ENCODE data around the gene INTS3.
"Not testable (repeated sequence)": the region's sequence is repeated elsewhere in the genome, so short reads cannot be mapped to it uniquely, and the experiment has no call there.

Gene INTS3

GRCh38 chr1:153764310-153764709, 36.5 kb downstream of the INTS3 start (continued):
- TF ChIP-seq, protein P1, sequence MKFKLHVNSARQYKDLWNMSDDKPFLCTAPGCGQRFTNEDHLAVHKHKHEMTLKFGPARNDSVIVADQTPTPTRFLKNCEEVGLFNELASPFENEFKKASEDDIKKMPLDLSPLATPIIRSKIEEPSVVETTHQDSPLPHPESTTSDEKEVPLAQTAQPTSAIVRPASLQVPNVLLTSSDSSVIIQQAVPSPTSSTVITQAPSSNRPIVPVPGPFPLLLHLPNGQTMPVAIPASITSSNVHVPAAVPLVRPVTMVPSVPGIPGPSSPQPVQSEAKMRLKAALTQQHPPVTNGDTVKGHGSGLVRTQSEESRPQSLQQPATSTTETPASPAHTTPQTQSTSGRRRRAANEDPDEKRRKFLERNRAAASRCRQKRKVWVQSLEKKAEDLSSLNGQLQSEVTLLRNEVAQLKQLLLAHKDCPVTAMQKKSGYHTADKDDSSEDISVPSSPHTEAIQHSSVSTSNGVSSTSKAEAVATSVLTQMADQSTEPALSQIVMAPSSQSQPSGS (tag by site-specific recombination; IDR thresholded peaks at IDR 0.05; ENCODE audit: low read depth) = no peak
- no peak for TF ChIP-seq OSR2 (tag by site-specific recombination; IDR thresholded peaks at IDR 0.05)
- no peak for TF ChIP-seq TCF7L2 (IDR thresholded peaks at IDR 0.05; ENCODE audit: borderline replicate concordance, low read depth, low read length)
- TF ChIP-seq ZNF335 (tag by site-specific recombination; conservative IDR thresholded peaks at IDR 0.05) = no peak
- TF ChIP-seq ZIC2 (tag by site-specific recombination; IDR thresholded peaks at IDR 0.05) = no peak
- TF ChIP-seq HOXA7 (CRISPR knock-in tag; IDR thresholded peaks at IDR 0.05; ENCODE audit: borderline replicate concordance) = no peak
- TF ChIP-seq ZNF585B (tag by site-specific recombination; IDR thresholded peaks at IDR 0.05) = no peak
- no peak for TF ChIP-seq ZNF404 (tag by site-specific recombination; IDR thresholded peaks at IDR 0.05)

- H3K27ac ChIP-seq (ENCODE audit: extremely low read depth, low read depth, low read length); H3K4me1 ChIP-seq (ENCODE audit: control insufficient read depth, insufficient read depth, low read length); CTCF ChIA-PET; H3K9me3 ChIP-seq (ENCODE audit: control insufficient read depth, insufficient read depth, low read depth, low read length); H3K4me3 ChIP-seq (ENCODE audit: low read depth, low read length): not testable (repeated sequence)
- POLR2A ChIA-PET = interaction anchor here (1.0 kb wide), 1 partner anchor 9 kb away, joined by 3 read pairs; the partner anchor contains the start of gene SLC27A3
- H3K36me3 ChIP-seq (ENCODE audit: control insufficient read depth in 2 of 2, insufficient read depth in 1 of 2, low read length in 2 of 2) = peaks cover 32 to 95% of the 10 kb centered on the region in 2 experiments
Measured at GRCh38 chr1:153766663-153767062, 38.8 kb downstream of the INTS3 start.

- Histone ChIP-seq H3K27ac (ENCODE audit: extremely low read depth, low read depth, low read length) (no peak overlapping the region), H3K9me3 (ENCODE audit: control insufficient read depth, insufficient read depth, low read depth, low read length) (no peaks in the 10 kb centered on the region), H3K4me3 (ENCODE audit: low read depth, low read length) (no peak overlapping the region), H3K4me1 (ENCODE audit: control insufficient read depth, insufficient read depth, low read length) (no peaks in the 10 kb centered on the region), H3K36me3 (ENCODE audit: control insufficient read depth in 2 of 2, insufficient read depth in 1 of 2, low read length in 2 of 2) (peaks cover 32 to 95% of the 10 kb centered on the region in 2 experiments)
- ChIA-PET POLR2A (no interaction called here), CTCF (interaction anchor here (1.1 kb wide), 1 partner anchor 89 kb away, joined by 3 read pairs; the partner anchor contains the start of gene NPR1)
- TF ChIP-seq ZNF670 (tag by site-specific recombination; IDR thresholded peaks at IDR 0.05; ENCODE audit: low read depth) (no peak), HOXD13 (CRISPR knock-in tag; IDR thresholded peaks at IDR 0.05; ENCODE audit: borderline replicate concordance) (no peak), ZNF223 (tag by site-specific recombination; IDR thresholded peaks at IDR 0.05) (no peak), ZNF341 (tag by site-specific recombination; IDR thresholded peaks at IDR 0.05; ENCODE audit: low read depth) (no peak), ZNF830 (tag by site-specific recombination; IDR thresholded peaks at IDR 0.05; ENCODE audit: low read depth) (no peak), PBX3 (CRISPR knock-in tag; IDR thresholded peaks at IDR 0.05) (no peak), ZNF37A (tag by site-specific recombination; IDR thresholded peaks at IDR 0.05) (no peak), ZXDB (tag by site-specific recombination; IDR thresholded peaks at IDR 0.05) (no peak), ZNF544 (tag by site-specific recombination; IDR thresholded peaks at IDR 0.05) (no peak), ZNF214 (tag by site-specific recombination; IDR thresholded peaks at IDR 0.05; ENCODE audit: borderline replicate concordance) (no peak), AEBP2 (tag by site-specific recombination; IDR thresholded peaks at IDR 0.05; ENCODE audit: borderline replicate concordance) (no peak), ZNF175 (tag by site-specific recombination; IDR thresholded peaks at IDR 0.05) (no peak), ZNF561 (tag by site-specific recombination; IDR thresholded peaks at IDR 0.05; ENCODE audit: borderline replicate concordance) (no peak), ZNF621 (tag by site-specific recombination; IDR thresholded peaks at IDR 0.05) (no peak)
Measured at GRCh38 chr1:153767519-153767918, 39.7 kb downstream of the INTS3 start.
